Transverse colon (tissue), 4 donors: ENCODE measurements around the gene NADK2. TPM values are rescaled to one million over a fixed set of nuclear protein-coding genes. Genes with fewer than 3 reads are reported as not detected.

Experiments used
- DNase-seq: peaks from one replicate; pipeline ENCODE4 v3.0.0-alpha.2; 2019
- H3K27ac ChIP-seq, 4 donors: fragments of 200-600 bp; sonication (generic); 2 replicates each; pipeline ENCODE4 v1.5.1; 2016 to 2018; ENCODE audit warnings: inconsistent platforms in 4 of 4
- H3K27me3 ChIP-seq: fragments of 200-600 bp; sonication (generic); 2 replicates; pipeline ENCODE4 v1.5.1; 2017; ENCODE audit warnings: inconsistent platforms
- H3K36me3 ChIP-seq, 4 donors: fragments of 200-600 bp; sonication (generic); 2 replicates each; pipeline ENCODE4 v1.5.1; 2017 to 2019; ENCODE audit warnings: inconsistent platforms in 4 of 4
- H3K4me1 ChIP-seq, 4 donors: fragments of 200-600 bp; sonication (generic); 2 replicates each; pipeline ENCODE4 v1.5.1; 2017 to 2020; ENCODE audit warnings: inconsistent platforms in 4 of 4
- H3K4me3 ChIP-seq, 4 donors: fragments of 200-600 bp; sonication (generic); 1 replicate in 1 of 4; 2 replicates in 3 of 4; pipeline versions ENCODE4 v1.5.1 to v1.6.1; 2017 to 2019; ENCODE audit warnings: inconsistent platforms in 4 of 4
- H3K9me3 ChIP-seq, 2 donors: fragments of 200-600 bp; sonication (generic); 2 replicates each; pipeline ENCODE4 v1.5.1; 2017 to 2019; ENCODE audit warnings: inconsistent platforms in 2 of 2
- CTCF ChIP-seq, 5 experiments: fragments of 200-600 bp in 3 of 5; fragments of 450-650 bp in 2 of 5; sonication (generic) in 3 of 5; IDR thresholded peaks; 1 replicate in 2 of 5; 2 replicates in 3 of 5; pipeline ENCODE4 v1.5.1; 2016 to 2017; ENCODE audit warnings: antibody characterized with exemption in 5 of 5, inconsistent platforms in 3 of 5, mild to moderate bottlenecking in 2 of 5, moderate library complexity in 1 of 5
- EP300 ChIP-seq: sonication (generic); formaldehyde crosslinking; IDR thresholded peaks from one replicate; pipeline ENCODE4 v1.6.1; 2017; ENCODE audit warnings: antibody characterized with exemption, low read depth
- POLR2A ChIP-seq: fragments of 450-650 bp; IDR thresholded peaks from one replicate; pipeline ENCODE4 v1.6.1; 2016; ENCODE audit warnings: antibody characterized with exemption, mild to moderate bottlenecking, moderate library complexity
- POLR2AphosphoS5 ChIP-seq, 3 donors: sonication (generic); formaldehyde crosslinking; IDR thresholded peaks; one replicate each; pipeline ENCODE4 v1.6.1; 2016; ENCODE audit warnings: antibody characterized with exemption in 3 of 3
- WGBS, 2 donors: methylation state at CpG; one replicate each; pipeline ENCODE4 v1.1.5; 2018; ENCODE audit warnings: low coverage in 1 of 2; 5-methylcytosine and 5-hydroxymethylcytosine counted together
- in situ Hi-C, 4 donors: fragments of 200-750 bp; cut with MboI; loops; one replicate each; pipeline versions ENCODE4 v1.15.0 to v1.15.1; 2017; ENCODE audit warnings: low sequenced_read_pairs in 3 of 4, low pct_ligation_motif_present in 1 of 4, low pct_unique_long_range_greater_than_20kb in 1 of 4
- intact Hi-C: fragments of 100-400 bp; cut with DNase I; formaldehyde crosslinking; loops from one replicate; pipeline ENCODE4 v1.15.1; 2023; ENCODE audit warnings: low total_unique reads
- total RNA-seq, 4 donors: library from RNA; depleted of rRNA; stranded (reverse); fragments of >200 nt; gene quantifications; one replicate each; pipeline ENCODE4 v1.1.0, GENCODE V29; 2016

Gene NADK2
- total RNA-seq, 4 donors from 2014 or later, result 14.6 to 31.4 (median 22.4) TPM

DNA sequence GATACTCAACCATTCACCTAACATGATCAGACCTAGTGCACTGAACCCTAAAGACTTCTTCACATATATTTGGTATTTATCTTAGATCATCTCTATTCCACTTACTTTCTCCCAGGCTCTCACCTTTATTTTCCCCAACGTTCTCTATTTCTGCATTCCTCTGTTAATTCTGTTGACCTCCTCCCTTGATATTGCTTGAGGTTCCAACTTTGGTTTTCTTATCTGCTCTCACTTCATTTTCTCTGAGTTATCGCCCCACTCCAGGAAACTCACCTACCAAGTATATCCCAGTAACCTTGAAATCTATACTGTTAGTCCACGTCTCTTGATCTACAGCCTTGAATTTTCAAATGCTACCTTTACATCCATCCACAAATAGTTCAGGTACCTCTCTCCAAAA lies 9.2 kb downstream of the NADK2 start:
- no peaks in the 10 kb centered on the region for H3K9me3 ChIP-seq
- TF ChIP-seq EP300 (no peak), CTCF (IDR thresholded peaks at IDR 0.05) (no peak), POLR2A (no peak), POLR2AphosphoS5 (IDR thresholded peaks at IDR 0.05) (no peak)
- DNase-seq, result no peak
- no peak overlapping the region for H3K4me3 ChIP-seq
- intact Hi-C loops (no loop called here), in situ Hi-C loops (no loop called here)
- H3K27ac ChIP-seq, result no peak overlapping the region
- H3K4me1 ChIP-seq, result peaks cover under 1 to 10% (median 4%) of the 10 kb centered on the region in 4 donors
- no peaks in the 10 kb centered on the region for H3K36me3 ChIP-seq
- WGBS, 2 donors, result 89 to 93% methylated on average over 3 of the region's 3 CpGs
- no peaks in the 10 kb centered on the region for H3K27me3 ChIP-seq

DNA sequence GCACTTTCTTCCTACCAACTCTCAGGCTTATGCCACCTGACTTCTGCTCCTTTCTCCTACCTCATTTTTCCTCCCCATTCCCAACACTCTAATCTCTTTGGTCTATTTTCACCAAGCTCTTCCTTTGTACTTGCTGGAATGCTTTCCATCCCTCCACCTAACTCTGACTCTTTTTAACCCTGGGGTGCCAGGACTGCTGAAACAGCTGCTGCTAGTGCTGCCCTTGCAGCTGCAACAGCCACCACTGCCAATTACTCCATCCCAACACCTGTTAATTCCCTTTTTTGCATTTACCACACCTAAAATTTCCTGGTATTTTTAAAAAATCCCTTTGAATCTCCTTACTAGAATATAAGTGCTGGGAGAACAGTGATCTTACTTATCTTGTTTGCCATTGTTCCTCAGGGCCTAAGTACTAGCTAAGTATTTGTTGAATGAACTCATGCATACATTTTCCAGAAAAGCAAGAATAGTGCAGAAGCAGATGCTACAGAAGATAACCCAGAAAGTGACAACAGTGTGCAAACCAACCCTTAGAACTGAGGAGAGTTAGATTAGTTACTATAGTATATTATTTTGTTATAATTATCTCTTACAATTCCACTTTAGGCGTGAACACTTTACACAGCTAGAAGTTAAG lies 11.5 kb downstream of the NADK2 start:
- WGBS, 2 donors, result 95 to 100% methylated on average over 1 of the region's 1 CpG
- no peak overlapping the region for H3K27ac ChIP-seq
- H3K4me3 ChIP-seq, result no peak overlapping the region
- no peak for DNase-seq
- TF ChIP-seq CTCF (IDR thresholded peaks at IDR 0.05), result no peak
- TF ChIP-seq POLR2A, result no peak
- no peak for TF ChIP-seq EP300
- no peak for TF ChIP-seq POLR2AphosphoS5 (IDR thresholded peaks at IDR 0.05)
- no peaks in the 10 kb centered on the region for H3K9me3 ChIP-seq
- in situ Hi-C loops (no loop called here), intact Hi-C loops (no loop called here)
- H3K4me1 ChIP-seq, result no peaks in the 10 kb centered on the region
- no peaks in the 10 kb centered on the region for H3K27me3 ChIP-seq
- H3K36me3 ChIP-seq, result peaks cover 0 to 5% (median 2%) of the 10 kb centered on the region in 4 donors

- Histone ChIP-seq H3K36me3 (peaks cover 0 to 14% (median 4%) of the 10 kb centered on the region in 4 donors), H3K9me3 (no peaks in the 10 kb centered on the region), H3K27me3 (no peaks in the 10 kb centered on the region), H3K4me1 (no peaks in the 10 kb centered on the region), H3K27ac (no peak overlapping the region), H3K4me3 (no peak overlapping the region)
- DNase-seq, result no peak
- 92 to 97% methylated on average over 4 to 7 of the region's 7 CpGs for WGBS, 2 donors
- intact Hi-C loops (no loop called here), in situ Hi-C loops (no loop called here)
- no peak for TF ChIP-seq POLR2A
- no peak for TF ChIP-seq POLR2AphosphoS5 (IDR thresholded peaks at IDR 0.05)
- no peak for TF ChIP-seq CTCF (IDR thresholded peaks at IDR 0.05)
- no peak for TF ChIP-seq EP300
Measured at GRCh38 chr5:36228505-36228904, 13.2 kb downstream of the NADK2 start.

DNA sequence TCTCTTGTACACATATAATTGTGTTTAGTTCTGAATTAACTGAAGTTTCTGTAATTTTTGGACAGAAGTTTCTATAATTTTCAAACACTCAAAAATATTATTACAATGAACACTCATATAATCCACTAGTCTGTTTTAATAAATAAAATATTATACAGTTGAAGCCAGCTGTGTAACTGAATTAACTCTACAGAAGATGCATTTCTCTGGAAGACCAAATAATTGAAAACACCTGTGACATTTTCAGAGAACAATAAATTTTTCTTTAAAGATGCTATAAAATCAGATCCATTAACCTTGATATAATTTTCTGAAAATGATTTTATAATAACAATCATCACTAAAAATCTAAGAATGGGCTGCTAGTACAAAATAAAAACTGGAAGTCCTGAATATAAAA lies 14.7 kb downstream of the NADK2 start:
- no peak overlapping the region for H3K27ac ChIP-seq
- DNase-seq, result no peak
- intact Hi-C loops, result no loop called here
- in situ Hi-C loops, result no loop called here
- H3K4me3 ChIP-seq, result no peak overlapping the region
- H3K4me1 ChIP-seq, result no peaks in the 10 kb centered on the region
- TF ChIP-seq POLR2A, result no peak
- TF ChIP-seq CTCF (IDR thresholded peaks at IDR 0.05), result no peak
- no peak for TF ChIP-seq POLR2AphosphoS5 (IDR thresholded peaks at IDR 0.05)
- no peak for TF ChIP-seq EP300
- H3K9me3 ChIP-seq, result no peaks in the 10 kb centered on the region
- peaks cover 0 to 14% (median 4%) of the 10 kb centered on the region in 4 donors for H3K36me3 ChIP-seq
- H3K27me3 ChIP-seq, result no peaks in the 10 kb centered on the region
